NT2/D1 (cell line): ENCODE results near the gene MST1.

ENCODE experiments used
- SUZ12 ChIP-seq: IDR thresholded peaks from 2 replicates; pipeline ENCODE4 v1.6.1; 2011; ENCODE audit not compliant: insufficient read length, insufficient read depth; ENCODE audit errors: extremely low read depth
- YY1 ChIP-seq: IDR thresholded peaks from 2 replicates; pipeline ENCODE4 v1.6.1; 2011; ENCODE audit not compliant: insufficient read length, insufficient read depth
- ZNF274 ChIP-seq: IDR thresholded peaks from 2 replicates; pipeline ENCODE4 v1.6.1; 2011; ENCODE audit warnings: mild to moderate bottlenecking, low read depth, low read length

DNA sequence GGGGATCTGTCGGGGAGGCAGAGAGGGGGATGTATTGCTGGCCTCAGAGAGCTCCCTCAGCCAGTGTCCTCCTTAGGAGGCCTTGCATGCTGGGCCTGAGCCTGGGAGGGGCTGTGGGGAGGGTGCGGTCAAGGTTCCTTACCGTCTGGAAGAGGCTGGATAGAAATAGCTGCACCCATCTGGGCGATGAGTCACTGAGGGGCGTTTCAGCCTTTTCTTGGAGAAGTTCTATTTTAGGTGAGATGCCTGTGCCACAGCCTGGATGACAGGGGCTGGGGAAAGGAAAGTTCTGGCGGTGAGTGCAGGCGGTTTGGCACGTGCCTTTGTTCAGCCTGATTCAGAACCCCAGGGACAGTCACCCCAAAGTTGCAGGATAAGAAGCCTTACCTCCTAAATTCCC lies 50.8 kb downstream of the MST1 start:
- TF ChIP-seq ZNF274: no peak
- no peak for TF ChIP-seq YY1
- no peak for TF ChIP-seq SUZ12
